GM18951 (cell line): ENCODE measurements around the gene EP400.
"Not testable (repeated sequence)": the region's sequence is repeated elsewhere in the genome, so short reads cannot be mapped to it uniquely, and the experiment has no call there.

Source experiments
- POLR2A ChIP-seq: IDR thresholded peaks from 4 replicates; pipeline ENCODE4 v1.6.1; 2011; ENCODE audit warnings: mild to moderate bottlenecking; ENCODE audit not compliant: insufficient read length, insufficient read depth; ENCODE audit errors: extremely low read depth
- in situ Hi-C: fragments of 300-500 bp; cut with MboI; formaldehyde crosslinking; loops from one replicate; pipeline ENCODE4 v1.12.0; 2022; ENCODE audit warnings: low sequenced_read_pairs, mixed read lengths, inconsistent platforms; ENCODE audit not compliant: unreplicated experiment

EP400 gene

GRCh38 chr12:132026796-132027500, 77.2 kb downstream of the EP400 start:
- in situ Hi-C loops, result no loop called here
- TF ChIP-seq POLR2A, result no peak

DNA sequence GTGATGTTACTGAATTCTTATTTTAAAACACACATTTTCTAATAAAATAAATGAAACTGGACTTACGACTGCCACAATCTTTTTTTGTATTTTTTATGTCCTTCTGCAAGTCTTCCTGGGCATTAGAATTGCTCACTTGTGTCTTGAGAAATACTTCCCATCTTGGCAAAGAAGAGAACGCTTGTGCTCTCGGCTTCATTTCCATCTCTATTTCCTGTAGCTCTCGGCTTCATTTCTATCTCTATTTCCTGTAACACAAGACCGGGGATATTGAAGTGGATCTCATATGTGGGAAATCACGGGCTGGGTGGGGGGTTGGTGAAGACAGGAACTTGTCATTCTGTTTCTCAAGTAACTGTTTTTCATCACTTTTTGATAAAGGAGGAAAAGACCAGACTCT, 77.9 kb downstream of the EP400 start:
- TF ChIP-seq POLR2A, result no peak
- in situ Hi-C loops, result no loop called here

DNA sequence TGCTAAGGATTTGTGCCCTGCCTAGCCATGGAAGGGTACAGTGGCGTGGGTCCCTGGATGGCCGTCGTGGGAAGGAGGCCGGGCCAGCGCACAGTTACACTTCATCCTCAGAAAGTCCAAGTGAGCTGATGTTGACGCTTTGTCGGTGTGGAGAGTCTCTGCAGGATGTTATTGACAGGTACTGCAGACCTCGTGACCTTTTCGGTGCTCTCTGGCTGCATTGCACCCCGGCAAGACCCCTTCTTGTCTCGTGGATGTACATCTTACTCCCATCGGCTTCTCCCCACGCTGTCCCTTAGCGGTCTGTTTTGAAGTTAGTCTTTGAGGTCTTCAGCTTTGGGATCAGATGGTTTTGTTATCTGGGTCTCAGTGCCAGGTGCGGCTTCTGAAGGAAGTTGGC, 78.4 kb downstream of the EP400 start:
- TF ChIP-seq POLR2A, result no peak
- in situ Hi-C loops, result no loop called here

DNA sequence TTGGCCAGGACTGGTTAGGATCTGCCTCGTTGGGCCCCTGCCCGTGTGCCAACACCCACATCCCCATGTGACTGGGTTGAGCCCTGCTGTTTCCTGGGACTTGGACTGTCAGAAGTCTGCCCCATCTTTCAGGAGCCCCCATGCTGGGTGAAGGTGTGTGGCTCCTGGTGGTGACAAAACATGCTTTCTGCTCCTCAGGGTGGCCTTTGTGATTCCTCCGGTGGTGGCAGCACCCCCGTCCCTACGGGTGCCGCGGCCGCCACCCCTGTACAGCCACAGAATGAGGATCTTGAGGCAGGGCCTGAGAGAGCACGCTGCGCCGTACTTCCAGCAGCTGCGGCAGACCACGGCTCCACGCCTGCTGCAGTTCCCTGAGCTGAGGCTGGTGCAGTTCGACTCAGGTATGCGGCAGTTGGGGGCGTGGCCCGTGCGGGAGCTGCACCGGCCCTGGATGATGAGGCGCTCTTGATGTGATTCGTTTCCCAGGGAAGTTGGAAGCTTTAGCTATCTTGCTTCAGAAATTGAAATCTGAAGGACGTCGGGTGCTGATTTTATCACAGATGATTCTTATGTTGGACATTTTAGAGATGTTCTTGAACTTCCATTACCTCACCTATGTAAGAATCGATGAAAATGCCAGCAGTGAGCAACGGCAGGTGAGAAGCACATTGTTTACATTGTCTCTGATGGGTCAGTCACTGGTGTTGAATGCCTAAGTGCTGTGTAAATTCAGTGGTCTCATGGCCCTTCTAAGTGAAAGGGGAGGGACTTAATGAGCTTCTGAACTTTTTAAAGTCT, 80.0 kb downstream of the EP400 start:
- no peak for TF ChIP-seq POLR2A
- in situ Hi-C loops, result no loop called here

GRCh38 chr12:132030367-132031038, 80.8 kb downstream of the EP400 start:
- in situ Hi-C loops, result no loop called here
- no peak for TF ChIP-seq POLR2A

GRCh38 chr12:132033627-132034026, 83.9 kb downstream of the EP400 start:
- in situ Hi-C loops, result no loop called here
- TF ChIP-seq POLR2A, result no peak

- no peak for TF ChIP-seq POLR2A
- in situ Hi-C loops, result no loop called here
These were observed 86.4 kb downstream of the EP400 start for GRCh38 chr12:132036063-132036683.

GRCh38 chr12:132040906-132041606, 91.3 kb downstream of the EP400 start:
- in situ Hi-C loops, result no loop called here

GRCh38 chr12:132043216-132043615, 93.5 kb downstream of the EP400 start:
- no peak for TF ChIP-seq POLR2A
- in situ Hi-C loops, result no loop called here

More at GRCh38 chr12:132040906-132041606, 91.3 kb downstream of the EP400 start:
- no peak for TF ChIP-seq POLR2A

- in situ Hi-C loops, result no loop called here
- TF ChIP-seq POLR2A, result no peak
These were observed 94.2 kb downstream of the EP400 start for GRCh38 chr12:132043770-132044467.

DNA sequence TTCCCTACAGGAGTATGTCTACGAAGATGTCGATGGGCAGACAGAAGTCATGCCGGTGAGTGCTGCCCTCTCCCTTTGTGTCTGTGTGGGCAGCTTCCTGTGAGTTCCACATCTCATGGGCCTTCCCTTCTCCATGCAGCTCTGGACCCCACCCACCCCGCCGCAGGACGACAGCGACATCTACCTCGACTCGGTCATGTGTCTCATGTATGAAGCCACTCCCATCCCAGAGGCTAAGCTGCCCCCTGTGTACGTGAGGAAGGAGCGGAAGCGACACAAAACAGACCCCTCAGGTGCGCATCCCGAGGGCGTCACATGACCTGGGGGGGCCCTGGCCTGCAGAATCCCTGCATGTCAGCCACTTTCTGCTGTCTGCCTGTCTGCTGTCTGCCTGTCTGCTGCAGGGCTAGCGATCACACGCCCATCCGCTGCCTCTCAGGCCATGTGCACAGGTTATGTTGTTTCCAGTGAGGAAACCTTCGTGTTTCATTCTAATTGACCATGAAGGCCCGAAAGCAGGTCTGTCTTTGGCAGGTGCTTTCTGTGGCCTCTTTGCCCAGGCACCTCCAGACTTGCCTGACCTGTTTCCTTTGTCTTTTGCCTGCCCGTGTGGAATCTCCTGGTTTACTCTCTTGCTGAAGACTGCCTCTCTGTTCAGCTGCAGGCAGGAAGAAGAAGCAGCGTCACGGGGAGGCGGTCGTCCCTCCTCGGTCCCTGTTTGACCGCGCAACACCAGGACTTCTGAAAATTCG, 95.1 kb downstream of the EP400 start:
- TF ChIP-seq POLR2A, result no peak
- in situ Hi-C loops, result no loop called here

GRCh38 chr12:132045751-132046150, 96.0 kb downstream of the EP400 start:
- in situ Hi-C loops, result no loop called here
- no peak for TF ChIP-seq POLR2A

GRCh38 chr12:132046561-132046960, 96.8 kb downstream of the EP400 start:
- TF ChIP-seq POLR2A, result no peak
- in situ Hi-C loops, result no loop called here

- in situ Hi-C loops, result not testable (repeated sequence)
These were observed 97.9 kb downstream of the EP400 start for GRCh38 chr12:132047630-132048029.
